ENCODE data around the gene COQ8B.

Gene COQ8B

GRCh38 chr19:40717880-40718773 lies 1.4 kb upstream of the COQ8B start:
- no peak for DNase-seq (ENCODE audit: low spot score)

DNA sequence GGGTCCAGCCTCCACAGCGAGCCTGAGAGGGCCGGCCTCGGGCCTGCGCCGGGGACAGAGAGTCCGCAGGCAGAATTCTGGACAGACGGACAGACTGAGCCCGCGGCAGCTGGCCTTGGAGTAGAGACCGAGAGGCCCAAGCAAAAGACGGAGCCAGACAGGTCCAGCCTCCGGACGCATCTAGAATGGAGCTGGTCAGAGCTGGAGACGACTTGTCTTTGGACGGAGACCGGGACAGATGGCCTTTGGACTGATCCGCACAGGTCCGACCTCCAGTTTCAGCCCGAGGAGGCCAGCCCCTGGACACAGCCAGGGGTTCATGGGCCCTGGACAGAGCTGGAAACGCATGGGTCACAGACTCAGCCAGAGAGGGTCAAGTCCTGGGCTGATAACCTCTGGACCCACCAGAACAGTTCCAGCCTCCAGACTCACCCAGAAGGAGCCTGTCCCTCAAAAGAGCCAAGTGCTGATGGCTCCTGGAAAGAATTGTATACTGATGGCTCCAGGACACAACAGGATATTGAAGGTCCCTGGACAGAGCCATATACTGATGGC lies 716 bp upstream of the COQ8B start:
- no peak for DNase-seq (ENCODE audit: low spot score)

- DNase-seq (ENCODE audit: low spot score) = no peak
Observed at GRCh38 chr19:40716031-40716481, 630 bp downstream of the COQ8B start.

DNA sequence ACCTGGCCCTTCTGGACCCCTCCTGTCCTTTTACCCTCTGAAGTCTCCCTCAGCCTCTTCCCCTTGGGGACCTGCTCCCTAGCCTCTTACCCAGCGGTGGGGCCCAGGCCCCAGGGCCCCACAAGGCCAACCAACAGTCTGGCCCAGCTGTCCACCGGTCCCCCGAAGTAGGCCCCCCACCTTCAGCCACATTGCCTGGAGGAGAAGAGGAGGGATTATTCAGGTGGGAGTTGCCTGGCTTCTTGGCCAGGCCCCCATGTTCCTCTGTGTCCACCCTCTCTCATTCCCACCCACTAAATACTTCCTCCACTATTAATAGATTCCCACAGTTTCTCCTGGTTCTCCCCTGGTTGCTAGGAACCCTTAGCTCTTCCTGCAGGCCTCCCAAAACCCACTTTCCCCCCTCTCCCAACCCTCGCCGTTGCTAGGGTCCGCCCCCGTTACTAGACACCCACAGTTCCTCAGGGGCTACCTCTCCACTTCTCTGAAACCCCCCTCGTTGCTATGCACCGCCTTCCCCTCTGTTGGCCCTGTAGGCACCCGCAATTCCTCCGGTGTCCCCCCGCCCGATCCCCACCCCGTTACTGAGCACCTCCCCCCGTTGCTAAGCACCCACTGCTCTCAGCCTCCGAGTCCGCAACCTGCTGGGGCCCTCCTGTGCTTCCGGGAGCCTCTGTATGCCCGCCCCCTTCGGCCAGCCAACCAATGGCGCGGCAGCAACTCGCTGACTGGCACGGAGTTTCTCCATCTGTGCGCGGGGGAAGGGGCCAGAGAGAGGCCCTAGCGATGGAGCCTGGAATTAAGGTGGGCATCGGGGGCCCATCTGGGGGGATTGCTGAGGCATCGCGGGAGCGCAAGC lies 2.0 kb downstream of the COQ8B start:
- DNase-seq (ENCODE audit: low spot score) = peak; percentile 93

DNA sequence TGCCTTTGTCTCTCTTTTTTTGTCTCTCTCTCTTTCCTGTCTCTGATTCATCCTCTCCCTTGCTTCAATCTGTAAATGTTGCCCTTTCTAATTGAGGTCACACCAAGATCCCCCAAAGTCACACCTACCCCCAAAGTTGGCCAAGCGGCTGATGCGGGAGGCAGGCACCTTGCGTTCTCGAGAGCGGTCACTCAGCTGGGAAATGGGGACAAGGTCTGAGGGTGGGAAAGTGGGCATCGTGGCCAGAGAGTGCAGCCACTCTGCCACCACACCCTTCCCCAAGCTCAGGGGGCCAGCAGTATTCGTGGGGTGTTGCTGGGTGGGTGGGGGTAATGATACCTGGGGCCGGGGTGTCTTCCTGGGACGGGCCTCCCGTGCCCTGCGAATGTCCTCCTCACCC lies 2.7 kb downstream of the COQ8B start:
- no peak for DNase-seq (ENCODE audit: low spot score)

DNA sequence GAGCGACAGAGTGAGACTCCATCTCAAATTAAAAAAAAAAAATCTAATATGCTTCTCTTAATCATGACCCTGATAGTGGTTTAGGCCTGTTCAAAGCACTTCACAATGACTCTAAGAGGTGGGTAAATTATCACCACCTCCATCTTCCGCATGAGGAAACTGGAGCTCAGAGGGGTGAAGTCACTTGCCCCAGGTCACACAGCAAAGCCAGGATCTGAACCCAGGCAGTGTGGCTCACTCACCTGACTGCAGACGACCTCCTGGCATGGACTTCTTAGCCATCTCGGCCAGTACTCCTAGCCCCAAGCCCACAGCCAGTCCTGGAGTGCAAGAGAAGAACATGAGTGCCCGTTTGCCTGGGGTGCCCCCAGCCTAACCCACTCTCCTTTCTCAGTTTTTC lies 6.9 kb downstream of the COQ8B start:
- no peak for DNase-seq (ENCODE audit: low spot score)

DNA sequence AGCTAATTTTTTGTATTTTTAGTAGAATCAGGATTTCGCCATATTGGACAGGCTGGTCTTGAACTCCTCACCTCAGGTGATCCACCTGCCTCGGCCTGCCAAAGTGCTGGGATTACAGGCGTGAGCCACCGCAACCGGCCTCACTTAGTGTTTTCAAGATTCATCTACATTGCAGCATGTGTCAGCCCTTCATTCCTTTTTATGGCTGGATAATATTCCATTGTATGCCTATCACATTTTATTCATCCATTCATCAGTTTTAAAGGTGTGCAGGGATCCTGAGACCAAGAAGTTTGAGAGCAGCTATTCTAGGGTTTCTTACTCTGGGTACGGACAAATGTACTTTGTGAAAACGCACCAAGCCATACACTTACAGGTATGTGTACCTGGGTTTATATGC lies 9.1 kb downstream of the COQ8B start:
- no peak for DNase-seq (ENCODE audit: low spot score)

GRCh38 chr19:40705950-40706619 lies 10.6 kb downstream of the COQ8B start:
- DNase-seq (ENCODE audit: low spot score) = no peak

- no peak for DNase-seq (ENCODE audit: low spot score)
Observed at GRCh38 chr19:40705362-40705651, 11.4 kb downstream of the COQ8B start.

DNA sequence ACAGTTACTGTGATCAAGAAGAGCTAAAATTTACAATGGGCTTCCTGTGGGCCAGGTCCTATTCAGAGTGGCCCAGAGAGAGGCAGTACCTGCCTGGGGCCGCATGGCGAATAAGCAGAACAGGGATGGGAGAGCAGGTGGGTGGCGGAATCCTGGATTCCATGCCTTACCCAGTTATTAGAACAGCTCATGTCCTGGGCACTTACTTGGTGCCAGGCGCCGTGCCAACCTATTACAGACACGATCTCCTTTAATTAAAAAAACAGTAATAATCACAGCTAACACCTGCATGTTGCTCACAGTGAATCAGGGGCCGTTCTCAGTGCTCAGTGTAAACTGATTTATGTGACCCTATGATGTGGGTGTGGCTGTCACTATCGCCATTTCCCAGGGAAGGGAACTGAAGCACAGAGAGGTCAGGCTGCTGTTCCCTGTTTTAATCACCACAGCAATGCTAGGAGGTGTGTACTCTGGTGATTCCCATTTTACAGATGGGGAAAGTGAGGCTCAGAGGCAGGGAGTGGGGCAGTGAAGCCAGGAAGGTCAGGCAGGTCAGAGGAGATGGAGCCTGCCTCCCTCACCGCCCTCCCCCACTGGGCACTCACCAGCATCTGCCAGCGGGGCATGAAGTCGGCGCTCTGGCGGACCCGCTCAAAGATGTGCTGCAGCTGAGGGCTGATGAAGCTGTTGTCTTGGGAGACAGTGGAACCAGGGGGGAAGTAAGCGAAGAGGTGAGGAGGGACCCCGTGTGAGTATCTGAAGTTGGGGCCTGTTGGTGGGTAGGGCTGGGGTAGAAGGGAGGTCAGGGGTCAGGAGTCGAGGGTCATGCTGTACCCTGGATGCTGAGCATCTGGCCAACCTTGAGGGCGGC lies 12.0 kb downstream of the COQ8B start:
- DNase-seq (ENCODE audit: low spot score) = no peak

GRCh38 chr19:40703029-40703755 lies 13.5 kb downstream of the COQ8B start:
- no peak for DNase-seq (ENCODE audit: low spot score)

- DNase-seq (ENCODE audit: low spot score) = no peak
Observed at GRCh38 chr19:40702337-40703012, 14.2 kb downstream of the COQ8B start.

- DNase-seq (ENCODE audit: low spot score) = no peak
Observed at GRCh38 chr19:40701758-40702157, 14.9 kb downstream of the COQ8B start.

DNA sequence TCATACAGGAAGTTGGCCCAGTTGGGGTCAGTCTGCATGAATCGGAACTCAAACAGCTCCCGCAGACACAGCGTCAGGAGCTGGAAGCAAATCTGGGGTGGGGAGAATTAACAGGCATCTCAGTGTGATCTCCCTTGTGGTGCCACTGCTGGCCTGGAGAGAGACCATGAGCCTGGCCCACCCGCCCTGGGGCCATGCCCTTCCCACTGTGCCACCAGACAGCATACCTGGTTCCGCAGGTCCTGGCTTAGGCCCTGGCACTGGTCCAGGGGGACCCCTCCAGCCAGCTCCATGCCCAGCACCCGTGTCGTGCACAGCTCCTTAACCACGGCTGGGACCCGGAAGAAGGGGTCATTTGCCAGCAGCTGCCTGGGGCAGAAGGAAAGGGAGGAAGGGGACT lies 16.6 kb downstream of the COQ8B start:
- DNase-seq (ENCODE audit: low spot score) = no peak

DNA sequence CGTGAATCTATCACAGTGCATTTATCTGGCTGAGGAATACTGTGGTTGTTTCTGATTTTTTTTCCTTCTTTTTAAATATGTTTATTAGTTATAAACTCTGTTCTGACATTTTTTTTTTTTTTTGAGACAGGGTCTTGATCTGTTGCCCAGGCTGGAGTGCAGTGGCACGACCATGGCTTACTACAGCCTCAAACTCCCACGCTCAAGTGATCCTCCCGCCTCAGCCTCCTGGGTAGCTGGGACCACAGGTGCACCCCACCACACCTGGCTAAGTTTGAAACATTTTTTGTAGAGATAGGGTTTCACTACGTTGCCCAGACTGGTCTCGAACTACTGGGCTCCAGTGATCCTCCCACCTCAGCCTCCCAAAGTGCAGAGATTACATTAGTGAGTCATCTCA lies 19.7 kb downstream of the COQ8B start:
- no peak for DNase-seq (ENCODE audit: low spot score)

GRCh38 chr19:40695881-40696280 lies 20.8 kb downstream of the COQ8B start:
- no peak for DNase-seq (ENCODE audit: low spot score)

DNA sequence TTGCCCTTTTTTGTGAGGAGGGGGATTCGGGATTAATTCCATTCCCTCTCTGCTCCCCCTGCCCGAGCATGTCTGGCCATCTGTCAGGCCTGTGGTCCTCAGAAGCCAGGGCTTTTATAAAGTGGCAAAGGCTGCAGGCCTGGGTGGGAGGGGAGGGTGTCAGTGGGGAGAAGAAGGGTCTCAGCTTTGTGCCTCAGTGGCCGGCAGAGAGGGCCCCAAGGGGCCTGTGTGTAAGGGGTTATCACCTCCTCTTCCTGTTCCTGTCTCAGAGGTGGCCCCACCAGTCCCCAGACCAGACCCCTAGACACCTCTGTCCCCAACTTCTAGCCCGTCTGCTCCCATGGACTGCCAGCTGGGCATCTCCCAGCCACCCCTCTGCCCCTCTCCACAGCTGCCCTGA lies 22.8 kb downstream of the COQ8B start:
- no peak for DNase-seq (ENCODE audit: low spot score)

DNA sequence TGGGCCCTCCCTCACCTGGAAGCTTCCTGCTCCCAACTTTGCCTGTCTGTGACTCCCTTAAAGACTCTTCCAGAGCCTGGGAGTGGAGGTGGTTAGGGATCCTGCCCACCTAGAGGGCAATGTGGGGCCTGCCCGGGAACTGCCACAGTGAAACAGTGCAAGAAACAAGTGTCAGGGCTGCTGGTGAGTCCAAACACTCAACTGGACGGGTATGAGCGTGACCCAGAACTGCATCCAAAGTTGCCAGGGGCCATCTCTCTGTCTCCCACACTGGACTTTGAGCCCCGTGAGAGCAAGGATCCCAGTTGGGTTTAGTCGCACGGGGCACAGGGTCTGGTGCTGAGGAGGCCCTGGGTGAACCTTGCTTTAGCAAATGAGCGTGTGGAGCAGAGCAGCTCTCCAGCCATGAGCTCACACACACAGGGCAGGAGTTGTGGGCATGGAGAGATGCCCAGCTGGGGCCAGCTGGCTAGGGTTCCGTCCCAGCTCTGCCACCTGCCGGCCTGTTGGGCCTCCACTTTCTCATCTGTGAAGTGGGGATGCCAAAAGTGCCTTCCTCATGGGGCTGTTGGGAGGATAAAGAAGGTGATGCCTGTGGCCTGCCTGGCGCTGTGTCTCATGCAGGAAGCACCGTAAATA lies 23.4 kb downstream of the COQ8B start:
- no peak for DNase-seq (ENCODE audit: low spot score)

DNA sequence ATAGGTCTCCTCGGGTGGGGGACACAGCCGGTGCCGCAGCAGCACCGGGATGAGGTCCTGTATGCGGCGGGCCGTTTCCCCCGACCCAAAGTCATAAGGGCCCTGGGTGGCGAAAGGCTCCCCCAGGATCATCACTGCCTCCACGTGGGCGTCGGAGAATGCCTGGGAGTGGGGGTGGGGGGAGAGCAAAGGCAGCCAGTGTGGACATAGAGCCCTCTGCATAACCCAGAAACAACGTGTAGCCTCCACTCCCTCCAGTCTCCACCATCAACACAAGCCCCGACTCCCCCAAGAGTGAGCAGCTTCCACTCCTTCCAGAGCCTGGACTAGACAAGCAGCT lies 24.5 kb downstream of the COQ8B start:
- no peak for DNase-seq (ENCODE audit: low spot score)
